ENCODE data around the gene MAFG.

MAFG gene

DNA sequence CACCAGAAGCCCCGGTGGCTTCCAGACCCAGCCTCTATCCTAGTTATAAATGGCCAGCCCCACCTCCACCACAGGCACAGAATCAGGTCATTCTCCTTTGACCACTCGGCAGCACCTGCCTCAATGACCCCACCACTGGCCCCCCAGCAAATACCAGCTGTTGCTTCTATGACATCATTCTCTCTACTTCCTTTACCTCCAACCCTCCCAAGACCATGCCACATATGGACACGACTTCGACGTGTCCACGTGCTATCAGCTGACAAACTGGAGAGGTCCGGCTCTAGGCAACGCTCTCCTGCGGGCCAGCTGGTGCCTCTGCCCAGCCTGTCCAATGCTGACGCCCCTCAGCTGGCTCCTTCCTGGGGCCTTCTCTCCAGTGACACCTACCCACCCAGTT is 42.1 kb downstream of the MAFG start:
- no peak overlapping the region for H3K9ac ChIP-seq (ENCODE audit: low read length)
- no peak overlapping the region for H2AFZ ChIP-seq (ENCODE audit: low read depth, low read length, severe bottlenecking)
- no peaks in the 10 kb centered on the region for H3K27me3 ChIP-seq (ENCODE audit: low read length)
- H4K20me1 ChIP-seq (ENCODE audit: low read depth, low read length) = peaks cover 4% of the 10 kb centered on the region; the same call in 1 of the 2 replicates
- no peaks in the 10 kb centered on the region for H3K9me3 ChIP-seq (ENCODE audit: insufficient read depth, low read length)
- H3K4me3 ChIP-seq (ENCODE audit: insufficient read depth, low read length, poor library complexity, severe bottlenecking) = no peak overlapping the region
- peaks cover 34% of the 10 kb centered on the region for H3K36me3 ChIP-seq (ENCODE audit: low read length)
- no peak overlapping the region for H3K27ac ChIP-seq (ENCODE audit: low read depth, low read length)
- TF ChIP-seq, protein P1, sequence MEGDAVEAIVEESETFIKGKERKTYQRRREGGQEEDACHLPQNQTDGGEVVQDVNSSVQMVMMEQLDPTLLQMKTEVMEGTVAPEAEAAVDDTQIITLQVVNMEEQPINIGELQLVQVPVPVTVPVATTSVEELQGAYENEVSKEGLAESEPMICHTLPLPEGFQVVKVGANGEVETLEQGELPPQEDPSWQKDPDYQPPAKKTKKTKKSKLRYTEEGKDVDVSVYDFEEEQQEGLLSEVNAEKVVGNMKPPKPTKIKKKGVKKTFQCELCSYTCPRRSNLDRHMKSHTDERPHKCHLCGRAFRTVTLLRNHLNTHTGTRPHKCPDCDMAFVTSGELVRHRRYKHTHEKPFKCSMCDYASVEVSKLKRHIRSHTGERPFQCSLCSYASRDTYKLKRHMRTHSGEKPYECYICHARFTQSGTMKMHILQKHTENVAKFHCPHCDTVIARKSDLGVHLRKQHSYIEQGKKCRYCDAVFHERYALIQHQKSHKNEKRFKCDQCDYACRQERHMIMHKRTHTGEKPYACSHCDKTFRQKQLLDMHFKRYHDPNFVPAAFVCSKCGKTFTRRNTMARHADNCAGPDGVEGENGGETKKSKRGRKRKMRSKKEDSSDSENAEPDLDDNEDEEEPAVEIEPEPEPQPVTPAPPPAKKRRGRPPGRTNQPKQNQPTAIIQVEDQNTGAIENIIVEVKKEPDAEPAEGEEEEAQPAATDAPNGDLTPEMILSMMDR (IDR thresholded peaks at IDR 0.05; ENCODE audit: insufficient read depth, low read length, poor library complexity, severe bottlenecking) = no peak
- no peak for TF ChIP-seq EZH2phosphoT487 (conservative IDR thresholded peaks at IDR 0.05; ENCODE audit: low read length)
- H3K4me2 ChIP-seq (ENCODE audit: low read depth, low read length, poor library complexity, severe bottlenecking) = no peak overlapping the region
- H3F3A ChIP-seq (ENCODE audit: insufficient read depth) = no peaks in the 10 kb centered on the region
- peaks cover 60% of the 10 kb centered on the region for H3K79me2 ChIP-seq (ENCODE audit: insufficient read depth, low read length)
- H3K9me2 ChIP-seq (replicated peaks; ENCODE audit: insufficient read depth, low read length) = no peaks in the 10 kb centered on the region

DNA sequence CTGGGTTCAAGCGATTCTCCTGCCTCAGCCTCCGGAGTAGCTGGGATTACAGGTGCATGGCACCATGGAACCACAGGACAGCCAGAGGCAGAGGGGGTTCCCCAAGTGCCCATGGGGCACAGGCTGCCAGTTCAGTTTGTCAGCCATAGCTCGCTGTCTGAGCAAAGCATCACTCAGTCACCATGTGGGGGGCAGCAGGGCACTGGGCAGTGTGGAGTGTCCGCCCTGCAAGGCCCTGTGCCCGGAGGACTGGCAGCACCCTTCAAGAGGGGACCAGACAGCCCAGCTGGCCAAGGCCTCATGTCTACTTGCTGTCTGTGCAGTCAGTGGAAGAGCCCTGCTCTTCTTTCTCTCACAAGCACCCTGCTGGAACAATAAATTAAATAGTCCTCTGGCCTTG is 42.6 kb downstream of the MAFG start:
- Histone ChIP-seq H3K36me3 (ENCODE audit: low read length) (peaks cover 30% of the 10 kb centered on the region), H3K4me3 (ENCODE audit: insufficient read depth, low read length, poor library complexity, severe bottlenecking) (no peak overlapping the region), H3K27ac (ENCODE audit: low read depth, low read length) (no peak overlapping the region), H3K9ac (ENCODE audit: low read length) (no peak overlapping the region), H3K79me2 (ENCODE audit: insufficient read depth, low read length) (peaks cover 56% of the 10 kb centered on the region), H3K4me2 (ENCODE audit: low read depth, low read length, poor library complexity, severe bottlenecking) (no peak overlapping the region), H3F3A (ENCODE audit: insufficient read depth) (no peaks in the 10 kb centered on the region), H2AFZ (ENCODE audit: low read depth, low read length, severe bottlenecking) (no peak overlapping the region), H3K9me2 (replicated peaks; ENCODE audit: insufficient read depth, low read length) (no peaks in the 10 kb centered on the region), H3K27me3 (ENCODE audit: low read length) (no peaks in the 10 kb centered on the region), H3K9me3 (ENCODE audit: insufficient read depth, low read length) (no peaks in the 10 kb centered on the region), H4K20me1 (ENCODE audit: low read depth, low read length) (peaks cover 4% of the 10 kb centered on the region; the same call in 1 of the 2 replicates)
- TF ChIP-seq EZH2phosphoT487 (conservative IDR thresholded peaks at IDR 0.05; ENCODE audit: low read length) = no peak
- TF ChIP-seq, protein P1 (IDR thresholded peaks at IDR 0.05; ENCODE audit: insufficient read depth, low read length, poor library complexity, severe bottlenecking) = no peak

DNA sequence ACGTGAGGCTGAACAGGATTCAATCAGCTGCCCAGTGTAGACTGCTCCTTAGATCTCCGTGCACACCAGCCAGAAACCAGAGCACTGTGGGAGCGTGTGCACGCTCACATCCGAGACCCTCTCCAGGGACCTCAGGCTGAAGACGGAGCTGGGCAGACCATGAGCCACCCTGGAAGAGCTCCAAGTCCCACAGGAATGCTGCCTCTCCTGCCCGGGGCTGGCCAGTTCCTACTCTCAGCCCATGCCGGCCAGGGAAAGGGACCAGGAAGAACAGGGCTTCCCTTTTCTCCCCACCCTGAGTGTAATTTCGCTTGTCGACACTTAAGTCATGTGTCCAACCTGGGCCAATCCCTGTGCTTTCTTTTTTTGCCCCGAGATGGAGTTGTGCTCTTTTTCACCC is 43.0 kb downstream of the MAFG start:
- no peak overlapping the region for H3K27ac ChIP-seq (ENCODE audit: low read depth, low read length)
- no peaks in the 10 kb centered on the region for H3K9me3 ChIP-seq (ENCODE audit: insufficient read depth, low read length)
- H3K36me3 ChIP-seq (ENCODE audit: low read length) = peaks cover 31% of the 10 kb centered on the region; the same call in 1 of the 2 replicates
- peaks cover 4% of the 10 kb centered on the region; the same call in 1 of the 2 replicates for H4K20me1 ChIP-seq (ENCODE audit: low read depth, low read length)
- no peak overlapping the region for H3K9ac ChIP-seq (ENCODE audit: low read length)
- H3K79me2 ChIP-seq (ENCODE audit: insufficient read depth, low read length) = peaks cover 51% of the 10 kb centered on the region
- TF ChIP-seq EZH2phosphoT487 (conservative IDR thresholded peaks at IDR 0.05; ENCODE audit: low read length) = no peak
- TF ChIP-seq, protein P1 (IDR thresholded peaks at IDR 0.05; ENCODE audit: insufficient read depth, low read length, poor library complexity, severe bottlenecking) = no peak
- no peaks in the 10 kb centered on the region for H3K9me2 ChIP-seq (replicated peaks; ENCODE audit: insufficient read depth, low read length)
- H3K27me3 ChIP-seq (ENCODE audit: low read length) = no peaks in the 10 kb centered on the region
- H2AFZ ChIP-seq (ENCODE audit: low read depth, low read length, severe bottlenecking) = no peak overlapping the region
- no peak overlapping the region for H3K4me3 ChIP-seq (ENCODE audit: insufficient read depth, low read length, poor library complexity, severe bottlenecking)
- no peak overlapping the region for H3K4me2 ChIP-seq (ENCODE audit: low read depth, low read length, poor library complexity, severe bottlenecking)
- H3F3A ChIP-seq (ENCODE audit: insufficient read depth) = no peaks in the 10 kb centered on the region

Measured in SU-DHL-6 (cell line).